Kidney (tissue), 14 donors: Measurements from ENCODE around the gene ASAP3. TPM values are rescaled to one million over a fixed set of nuclear protein-coding genes. Genes with fewer than 3 reads are reported as not detected.

Experiments used
- DNase-seq, 5 donors: peaks; one replicate each; pipeline ENCODE4 v3.0.0-alpha.2; 2013 to 2020
- FAIRE-seq: peaks from 2 replicates; lab custom pipeline; 2012; peaks lifted over from hg19 to GRCh38; lab: Jason Lieb, UNC
- H3K27ac ChIP-seq, 2 donors: one replicate each; pipeline ENCODE4 v1.7.0; 2013; ENCODE audit warnings: low read depth in 2 of 2, low read length in 2 of 2, inconsistent platforms in 1 of 2
- H3K27me3 ChIP-seq: one replicate; pipeline ENCODE4 v1.7.1; 2013; ENCODE audit warnings: low read length, inconsistent platforms; ENCODE audit not compliant: control insufficient read depth, insufficient read depth
- H3K36me3 ChIP-seq, 3 donors: one replicate each; pipeline versions ENCODE4 v1.7.0 to v1.7.1; 2013; ENCODE audit warnings: low read length in 3 of 3, control low read depth in 1 of 3, inconsistent platforms in 1 of 3; ENCODE audit not compliant: insufficient read depth in 3 of 3, control insufficient read depth in 2 of 3
- H3K4me1 ChIP-seq, 3 donors: one replicate each; pipeline versions ENCODE4 v1.7.0 to v1.7.1; 2013; ENCODE audit warnings: low read length in 3 of 3, inconsistent platforms in 1 of 3, low read depth in 1 of 3; ENCODE audit not compliant: control insufficient read depth in 2 of 3, insufficient read depth in 2 of 3
- H3K4me3 ChIP-seq, 3 donors: one replicate each; pipeline versions ENCODE4 v1.7.0 to v1.8.1; 2013; ENCODE audit warnings: low read length in 3 of 3, control low read depth in 1 of 3, inconsistent platforms in 1 of 3
- H3K9ac ChIP-seq, 3 donors: one replicate each; pipeline versions ENCODE4 v1.7.0 to v1.7.1; 2013; ENCODE audit warnings: low read length in 3 of 3, control low read depth in 1 of 3, inconsistent platforms in 1 of 3
- H3K9me3 ChIP-seq, 3 donors: one replicate each; pipeline versions ENCODE4 v1.7.0 to v1.7.1; 2013; ENCODE audit warnings: low read length in 3 of 3, control low read depth in 1 of 3, inconsistent platforms in 1 of 3; ENCODE audit not compliant: control insufficient read depth in 2 of 3, insufficient read depth in 1 of 3
- CTCF ChIP-seq: IDR thresholded peaks from 3 replicates; pipeline ENCODE4 v1.5.1; 2012; ENCODE audit warnings: mild to moderate bottlenecking, moderate library complexity, borderline replicate concordance; ENCODE audit not compliant: insufficient read depth; ENCODE audit errors: extremely low read depth
- intact Hi-C: fragments of 100-400 bp; cut with DNase I; formaldehyde crosslinking; loops from one replicate; pipeline ENCODE4 v1.11.1; 2022
- polyA plus RNA-seq: library from polyadenylated mRNA; stranded (reverse); fragments of 350-450 nt; fragmentation: Illumina TruSeq; extraction: RNeasy Lipid Tissue Mini Kit (QIAGEN cat#74804); gene quantifications from one replicate; pipeline ENCODE4 v1.2.3, GENCODE V29; 2014; ENCODE audit warnings: low read depth, low replicate concordance; ENCODE audit not compliant: insufficient read depth
- total RNA-seq: library from RNA; stranded (reverse); fragmentation: NEBNext Ultra II Directional; extraction: Animal tissue kit (Norgen Biotek cat#: 25700); gene quantifications from one replicate; pipeline ENCODE4 v1.2.1, GENCODE V29; 2021
- donor health status: control.
- donor health status: control.
- donor health status: control.
- donor health status: control.
- donor health status: control.
- donor health status: DM: yes; HTN: yes; CAD: no.
- donor health status: Normal renal cell carcinoma (clear cell type).

Gene ASAP3
- total and polyA plus RNA-seq, 2 donors from 2014 or later = 29.9 to 37.8 TPM

- peaks cover 0 to 16% (median 0%) of the 10 kb centered on the region in 3 donors for H3K4me1 ChIP-seq
- no peak overlapping the region for H3K27ac ChIP-seq
Measured at GRCh38 chr1:23527366-23527765, 43.4 kb upstream of the ASAP3 start.

DNA sequence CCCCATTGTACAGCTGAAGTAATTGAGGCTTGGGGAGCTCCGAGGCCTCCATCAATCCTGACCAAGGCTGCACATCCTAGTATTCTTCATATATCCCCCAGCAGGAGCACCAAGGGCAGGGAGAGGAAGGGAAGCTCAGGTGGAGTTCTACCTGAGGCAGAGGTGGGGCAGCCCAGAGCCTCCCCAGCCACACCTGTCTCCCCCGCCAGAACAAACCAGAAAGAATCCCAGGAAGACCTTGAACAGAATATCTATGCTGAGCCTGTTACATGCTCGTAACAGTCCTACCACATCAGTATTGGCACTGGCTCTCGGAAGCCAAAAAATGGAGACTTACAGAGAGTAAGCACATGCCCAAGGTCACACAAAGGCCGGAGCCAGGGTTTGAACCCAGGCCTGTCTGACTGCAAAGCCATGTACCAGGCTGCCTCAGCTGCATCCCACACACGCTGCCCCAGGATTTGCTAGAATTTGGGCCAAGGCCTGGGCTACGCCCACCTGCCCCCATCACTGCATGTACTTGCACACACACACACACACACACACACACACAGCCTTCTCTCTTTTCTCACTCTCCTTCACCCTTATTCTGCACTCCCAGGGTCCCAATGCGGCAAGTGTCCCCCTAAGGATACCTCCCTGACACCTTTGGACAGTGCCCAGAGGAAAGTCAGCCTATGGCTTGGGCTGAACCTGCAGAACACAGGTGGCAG, 42.5 kb upstream of the ASAP3 start:
- Histone ChIP-seq H3K36me3 (no peaks in the 10 kb centered on the region), H3K4me1 (peaks cover 0 to 13% (median 0%) of the 10 kb centered on the region in 3 donors), H3K27ac (no peak overlapping the region), H3K9me3 (no peaks in the 10 kb centered on the region), H3K4me3 (no peak overlapping the region), H3K27me3 (no peaks in the 10 kb centered on the region), H3K9ac (no peak overlapping the region)
- no peak for TF ChIP-seq CTCF
- DNase-seq (no peak), FAIRE-seq (no peak)
- intact Hi-C loops = no loop called here

More at GRCh38 chr1:23527366-23527765, 43.4 kb upstream of the ASAP3 start:
- Histone ChIP-seq H3K9ac (no peak overlapping the region), H3K4me3 (no peak overlapping the region), H3K9me3 (no peaks in the 10 kb centered on the region), H3K36me3 (no peaks in the 10 kb centered on the region), H3K27me3 (no peaks in the 10 kb centered on the region)
- no peak for FAIRE-seq
- intact Hi-C loops = no loop called here
- DNase-seq = no peak
- no peak for TF ChIP-seq CTCF

DNA sequence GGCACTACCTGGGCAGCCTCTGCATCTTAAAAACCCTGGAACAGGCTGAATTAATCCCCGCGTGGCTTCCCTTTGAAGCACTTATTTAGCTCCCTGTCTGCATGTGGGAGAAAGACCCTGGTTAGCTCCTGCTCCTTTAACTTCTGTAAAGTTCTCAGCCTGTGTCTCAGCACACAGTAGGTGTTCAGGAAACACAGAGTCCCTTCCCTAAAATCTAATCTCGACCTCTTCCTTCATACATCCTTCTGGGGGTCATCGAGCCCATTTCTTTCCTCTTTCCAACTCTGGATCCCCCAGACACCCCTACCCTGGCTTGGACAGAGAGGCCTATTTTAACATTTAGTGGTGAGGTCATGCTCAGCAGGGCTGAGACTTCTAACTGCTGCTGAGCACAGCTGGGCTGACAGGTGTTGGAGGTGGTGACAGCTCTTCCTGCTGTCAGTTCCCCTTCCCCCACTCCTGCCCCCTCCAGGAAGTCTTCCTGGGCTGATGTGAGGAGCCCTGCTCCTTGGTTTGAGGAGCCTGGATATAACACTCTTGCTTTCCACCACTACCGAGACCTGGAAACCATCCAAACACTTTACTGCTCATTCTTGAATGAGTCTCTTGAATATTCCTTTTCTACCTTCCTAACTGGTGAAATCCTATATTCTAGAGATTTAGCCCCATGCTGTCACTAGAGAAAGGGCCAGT, 41.7 kb upstream of the ASAP3 start:
- Histone ChIP-seq H3K4me1 (peaks cover 0 to 9% (median 0%) of the 10 kb centered on the region in 3 donors), H3K27ac (no peak overlapping the region), H3K9me3 (no peaks in the 10 kb centered on the region), H3K27me3 (no peaks in the 10 kb centered on the region), H3K36me3 (no peaks in the 10 kb centered on the region), H3K4me3 (no peak overlapping the region), H3K9ac (no peak overlapping the region)
- DNase-seq (no peak), FAIRE-seq (no peak)
- TF ChIP-seq CTCF = no peak
- intact Hi-C loops = no loop called here
